ENCODE data around the gene C19orf53.

Gene C19orf53

DNA sequence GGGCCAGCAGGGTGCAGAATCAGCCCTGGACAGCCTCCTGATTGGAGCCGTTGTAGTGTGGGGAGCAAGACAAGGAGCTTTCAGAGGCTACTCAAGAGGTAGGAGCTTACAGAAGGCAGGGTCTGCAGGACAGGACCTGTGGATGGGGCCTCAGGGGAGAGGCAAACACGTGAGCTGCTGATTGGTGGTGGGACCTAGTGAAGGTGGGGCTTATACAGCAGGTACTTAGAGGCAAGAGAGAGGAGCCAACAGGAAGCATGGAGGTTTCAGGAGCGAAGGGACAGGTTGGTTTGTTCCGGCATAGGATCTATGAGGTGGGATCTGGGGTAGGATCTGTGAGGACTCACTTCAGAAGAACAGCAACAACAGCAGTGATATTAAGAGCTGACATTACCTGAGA is 53.4 kb downstream of the C19orf53 start:
- no peak for FAIRE-seq
